ENCODE measurements around the gene NPLOC4.

NPLOC4 gene

DNA sequence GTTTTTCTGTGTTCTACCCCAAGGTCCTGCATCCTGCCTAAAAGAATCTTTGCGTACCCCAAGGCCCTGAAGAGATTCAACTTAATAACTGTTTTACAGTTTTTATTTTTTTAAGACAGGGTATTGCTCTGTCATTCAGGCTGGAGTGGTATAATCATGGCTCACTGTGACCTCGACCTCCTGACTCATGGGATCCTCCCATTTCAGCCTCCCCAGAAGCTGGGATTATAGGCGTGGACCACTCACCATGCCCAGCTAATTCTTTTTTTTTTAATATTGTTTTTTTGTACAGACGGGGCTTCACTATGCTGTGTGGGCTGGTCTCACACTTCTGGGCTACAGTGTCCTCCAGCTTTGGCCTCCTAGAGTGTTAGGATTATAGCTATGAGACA, 75.4 kb downstream of the NPLOC4 start:
- no peak for DNase-seq

DNA sequence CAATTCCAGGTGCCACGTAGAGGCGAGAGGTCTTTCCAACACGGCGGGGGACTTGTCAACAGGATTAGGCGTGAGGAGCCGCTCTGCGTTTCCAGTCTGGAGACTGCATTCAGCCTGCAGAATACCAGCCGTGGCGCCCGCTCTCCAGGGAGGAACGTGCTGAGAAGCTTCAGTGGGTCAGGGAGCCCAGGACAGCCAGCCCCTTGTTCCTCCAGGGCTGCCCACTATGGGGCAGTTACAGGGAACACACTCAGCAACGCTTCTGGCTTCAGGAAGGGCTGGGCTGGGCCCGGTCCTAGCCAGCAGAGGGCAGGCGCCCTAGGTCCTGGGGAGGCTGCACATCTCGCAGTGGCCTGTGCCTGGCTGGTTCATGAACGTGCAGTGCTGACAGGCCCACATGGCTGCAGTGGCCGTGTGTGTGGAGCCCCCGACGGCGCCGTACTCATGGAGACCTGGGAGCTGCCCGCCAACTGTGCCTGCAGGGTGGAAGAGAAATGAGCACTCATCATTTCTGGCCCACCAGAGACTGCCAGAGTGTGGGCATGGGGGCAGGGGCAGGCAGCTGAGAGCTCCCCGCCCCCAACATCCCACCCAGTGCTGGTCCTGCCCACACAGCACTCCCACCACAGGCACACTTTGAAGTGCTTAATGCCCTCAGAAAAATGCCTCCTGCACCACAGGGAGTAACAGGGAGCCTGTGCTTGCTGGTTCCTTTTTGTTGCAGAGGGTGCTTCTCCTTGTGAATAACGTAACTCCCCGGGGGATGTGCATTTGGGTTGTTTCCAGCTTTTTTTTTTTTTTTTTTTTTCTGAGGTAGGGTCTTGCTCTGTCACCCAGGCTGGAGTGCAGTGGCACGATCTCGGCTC, 77.7 kb downstream of the NPLOC4 start:
- DNase-seq = no peak

DNA sequence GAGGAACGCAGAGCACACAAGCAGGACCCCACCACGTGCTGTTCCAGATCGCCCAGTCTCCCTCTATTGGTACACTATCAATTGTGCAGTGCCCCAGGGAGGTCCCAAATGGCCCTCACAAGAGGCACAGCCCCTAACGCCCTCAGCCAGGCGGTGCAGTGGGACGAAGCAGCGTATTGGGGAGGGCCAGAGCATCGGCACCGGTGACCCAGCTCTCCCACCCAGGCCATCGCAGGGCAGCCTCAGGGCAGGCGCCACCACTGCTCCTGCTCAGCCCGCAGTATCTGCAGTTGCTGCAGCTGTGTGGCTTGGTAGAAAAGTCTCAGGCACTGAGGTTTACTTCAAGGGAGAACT, 78.8 kb downstream of the NPLOC4 start:
- DNase-seq = no peak

DNA sequence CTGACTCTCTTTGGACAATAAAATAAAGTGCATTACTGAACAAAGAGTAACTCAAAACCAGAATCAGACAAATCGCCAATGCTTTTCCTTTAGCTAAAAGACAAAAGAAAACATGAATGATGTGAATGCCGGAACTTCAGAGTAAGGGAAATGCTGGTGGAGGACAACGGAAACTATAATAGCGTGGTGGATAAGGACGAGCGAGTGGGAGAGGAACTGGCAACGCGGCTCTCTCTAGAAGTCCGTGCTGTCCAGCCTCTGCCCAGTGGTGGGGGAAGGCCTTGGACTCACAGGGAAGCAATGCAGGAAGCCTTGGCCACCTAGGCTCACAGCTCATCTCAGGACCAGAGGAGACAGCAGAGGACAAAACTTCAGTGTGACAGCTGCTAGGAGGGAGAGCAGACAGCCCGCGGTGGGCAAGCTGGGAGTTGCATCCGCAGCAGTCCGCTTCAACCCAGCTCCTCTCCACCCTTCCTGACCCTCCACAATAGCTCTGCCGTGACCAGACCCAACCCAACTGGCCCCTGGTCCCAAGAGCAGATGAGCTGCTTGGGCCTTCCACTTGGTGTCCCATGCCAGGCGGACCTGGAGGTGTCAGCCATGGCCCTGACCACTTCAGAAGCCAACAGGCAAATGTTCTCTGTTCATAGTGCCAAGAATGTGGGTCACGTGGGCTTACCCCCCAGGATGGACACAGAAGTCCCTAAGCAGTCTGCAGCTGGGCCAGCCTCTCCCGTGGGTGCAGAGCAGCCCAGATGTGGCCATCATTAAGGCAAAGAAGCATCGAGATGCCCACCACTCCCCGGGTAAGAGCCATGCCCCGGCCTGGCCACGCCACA, 79.4 kb downstream of the NPLOC4 start:
- no peak for DNase-seq

DNA sequence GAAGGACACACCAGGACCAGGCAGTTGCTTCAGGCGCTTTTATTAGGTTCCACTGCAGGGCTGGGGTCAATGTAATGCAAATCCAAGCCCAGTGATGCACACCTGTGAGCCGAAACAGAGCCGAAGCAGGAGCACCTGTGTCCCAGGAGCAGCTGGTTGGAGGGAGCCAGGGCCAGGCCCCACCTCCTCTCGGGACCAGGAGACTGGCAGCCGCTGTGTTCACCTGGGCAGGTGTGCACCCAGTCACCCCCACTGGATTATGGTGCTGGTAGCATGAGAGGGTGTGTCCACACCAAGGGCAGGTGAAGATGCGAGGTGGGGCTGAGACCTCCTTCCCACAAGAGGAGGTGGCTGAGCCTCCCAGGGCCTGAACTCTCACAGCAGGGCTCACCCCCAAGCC, 80.0 kb downstream of the NPLOC4 start:
- DNase-seq = no peak

DNA sequence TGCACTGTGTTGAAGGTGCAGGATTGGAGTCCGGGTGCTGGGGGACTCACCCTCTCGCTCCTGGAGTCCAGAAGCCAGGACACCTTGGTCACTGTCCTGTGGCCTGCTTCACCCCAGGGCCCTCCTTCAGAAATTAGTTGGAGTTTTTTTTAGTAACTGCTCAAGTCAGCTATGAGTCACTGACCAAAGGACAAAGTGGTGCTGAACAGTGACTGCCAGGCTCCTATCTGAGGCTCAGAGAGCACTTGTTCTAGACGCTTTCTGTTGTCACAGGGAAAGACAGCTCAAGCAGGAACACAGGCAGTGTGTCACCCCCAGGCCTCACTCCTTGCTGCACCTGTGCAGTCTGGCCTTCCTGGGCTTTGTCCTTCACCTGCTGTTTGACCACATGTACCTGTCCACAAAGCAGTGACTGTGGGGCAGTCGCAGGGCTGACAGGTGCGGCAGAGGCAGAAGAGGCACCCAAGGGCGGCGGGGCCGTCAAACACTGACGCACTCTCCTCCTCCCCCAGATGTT, 80.7 kb downstream of the NPLOC4 start:
- DNase-seq = no peak

DNA sequence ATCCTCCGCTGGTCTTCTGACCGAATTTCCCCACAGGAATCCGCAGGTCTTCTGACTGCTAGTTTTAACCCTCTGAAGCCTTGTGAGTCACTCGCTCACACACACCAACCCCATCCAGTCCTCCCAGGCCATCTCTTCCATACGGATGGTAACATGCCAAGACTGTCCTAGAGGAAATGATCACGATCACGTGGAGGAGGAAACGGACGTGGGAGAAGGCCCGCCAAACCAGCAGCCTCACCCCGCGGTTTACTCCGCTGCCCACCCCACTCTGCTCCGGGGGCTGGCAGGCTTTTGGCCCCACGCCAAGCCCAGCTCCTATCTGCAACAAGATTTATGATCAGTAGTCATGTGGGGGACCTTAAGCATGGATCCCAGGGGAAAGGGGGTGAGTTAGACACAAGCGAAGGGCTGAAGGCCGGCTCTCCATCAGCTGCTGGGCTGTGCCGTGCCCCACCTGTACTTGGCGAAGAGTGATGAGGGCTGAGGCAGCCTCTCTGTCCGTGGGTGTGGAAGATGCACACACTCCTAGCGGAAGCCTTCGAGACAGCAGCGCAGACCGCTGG, 83.2 kb downstream of the NPLOC4 start:
- DNase-seq = peak; percentile 39

DNA sequence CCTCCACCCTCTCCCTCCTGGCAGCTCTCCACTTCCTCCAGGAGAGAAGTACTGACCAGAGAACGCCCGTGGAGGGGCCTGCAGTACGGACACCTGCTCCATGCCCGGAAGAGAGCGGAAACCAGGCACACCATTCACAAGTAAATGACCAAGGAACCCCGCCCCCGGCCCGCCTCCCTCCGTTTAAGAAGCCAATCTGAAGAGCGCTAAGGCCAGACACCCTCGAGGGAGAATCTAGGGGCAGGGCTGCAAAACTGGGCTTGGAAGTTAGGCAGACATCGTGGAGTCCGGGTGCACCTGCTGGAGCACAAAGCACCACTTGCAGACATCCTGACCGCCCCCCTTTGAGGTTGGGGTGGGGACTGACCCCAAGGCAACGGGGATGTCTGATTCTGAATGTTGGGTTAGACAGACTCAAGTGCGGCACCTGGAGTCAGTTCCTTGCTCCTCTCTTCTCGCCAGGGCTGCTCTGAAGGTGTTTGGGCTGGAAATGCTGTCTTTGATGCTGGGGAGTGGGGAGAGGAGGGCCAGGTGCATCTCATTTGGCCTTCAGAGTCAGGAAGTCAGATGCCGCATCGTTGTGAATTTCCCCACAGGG, 83.8 kb downstream of the NPLOC4 start:
- DNase-seq = peak; percentile 84

DNA sequence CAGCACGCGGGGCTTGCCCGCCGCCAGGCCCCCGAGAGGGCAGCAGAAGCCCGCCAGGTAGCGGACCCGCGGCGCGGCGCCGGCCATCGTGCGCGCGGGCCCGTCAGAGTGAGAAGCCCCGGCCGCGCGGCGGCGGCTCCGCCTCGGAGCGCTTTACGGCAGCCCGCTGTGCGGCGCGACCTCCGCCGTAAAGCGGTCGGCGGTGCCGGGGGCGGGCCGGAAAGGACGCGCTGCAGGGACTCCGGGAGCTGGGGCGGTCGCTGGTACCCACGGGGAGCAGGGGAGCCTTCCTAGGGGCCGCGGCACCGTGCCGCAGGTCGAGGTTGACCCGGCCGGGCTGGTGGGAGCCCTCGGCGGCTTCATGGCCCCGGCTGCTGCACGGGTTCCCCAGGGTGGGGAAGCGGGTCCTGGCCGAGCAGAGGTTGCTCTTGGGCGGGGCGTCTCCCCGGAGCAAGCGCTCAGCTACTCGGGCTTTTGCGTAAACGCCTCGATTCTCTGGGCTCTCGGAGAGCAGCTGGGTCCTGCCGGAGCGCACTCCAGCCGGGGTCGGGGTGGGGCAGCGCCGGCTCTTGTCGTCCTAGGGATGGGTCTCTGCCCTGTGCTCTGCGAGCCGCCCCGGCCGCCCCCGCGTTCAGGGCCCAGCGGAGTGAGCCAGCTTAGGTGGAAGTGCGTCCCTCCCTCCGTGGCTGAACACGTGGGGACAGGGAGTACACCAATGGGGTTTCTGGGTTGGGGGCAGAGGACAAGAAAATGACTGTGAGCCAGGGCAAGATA, 84.5 kb downstream of the NPLOC4 start, which contains the start of gene FAAP100:
Gene FAAP100, minus strand, starts transcription at position 110 of the 774 bp plus-strand sequence. Its CDS starts 23 bp downstream, at position 87.
- DNase-seq = peak; percentile 18

DNA sequence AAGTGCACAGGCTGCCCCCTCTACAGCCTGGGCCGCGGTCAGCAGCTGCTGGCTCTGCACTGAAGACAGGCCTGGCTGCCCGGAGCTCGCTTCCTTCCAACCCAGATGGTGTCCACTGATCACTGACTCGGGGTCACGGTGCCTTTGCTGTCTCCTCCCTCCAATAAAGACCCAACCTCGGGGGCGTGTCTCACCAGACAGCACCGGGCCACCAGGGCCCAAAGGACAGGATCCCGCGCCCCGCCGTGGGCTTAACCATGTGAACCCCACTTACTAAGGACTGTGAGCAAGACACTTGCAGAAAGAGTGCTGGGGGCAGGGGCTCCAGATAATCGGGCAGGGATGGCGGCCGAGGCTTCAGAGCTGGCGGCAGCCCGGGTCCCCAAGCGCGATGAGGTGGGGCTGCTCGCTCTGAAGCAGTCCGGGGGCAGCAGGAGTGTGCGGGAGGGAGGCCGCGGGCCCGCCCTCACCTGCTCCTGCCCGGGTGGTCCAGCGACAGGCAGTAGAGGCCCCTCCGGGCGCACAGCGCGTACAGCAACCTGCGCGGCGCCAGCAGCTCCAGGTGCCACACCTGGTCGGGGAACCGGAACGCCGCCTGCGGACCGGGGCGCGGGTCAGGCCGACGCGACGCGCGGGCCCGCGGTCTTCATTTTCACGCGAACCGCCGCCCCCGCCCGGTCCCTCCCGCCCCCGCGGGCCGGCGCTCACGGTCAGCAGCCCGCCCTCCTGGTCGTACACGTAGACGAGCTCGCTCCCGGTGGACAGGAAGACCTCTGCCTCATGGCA, 85.3 kb downstream of the NPLOC4 start:
- no peak for DNase-seq

DNA sequence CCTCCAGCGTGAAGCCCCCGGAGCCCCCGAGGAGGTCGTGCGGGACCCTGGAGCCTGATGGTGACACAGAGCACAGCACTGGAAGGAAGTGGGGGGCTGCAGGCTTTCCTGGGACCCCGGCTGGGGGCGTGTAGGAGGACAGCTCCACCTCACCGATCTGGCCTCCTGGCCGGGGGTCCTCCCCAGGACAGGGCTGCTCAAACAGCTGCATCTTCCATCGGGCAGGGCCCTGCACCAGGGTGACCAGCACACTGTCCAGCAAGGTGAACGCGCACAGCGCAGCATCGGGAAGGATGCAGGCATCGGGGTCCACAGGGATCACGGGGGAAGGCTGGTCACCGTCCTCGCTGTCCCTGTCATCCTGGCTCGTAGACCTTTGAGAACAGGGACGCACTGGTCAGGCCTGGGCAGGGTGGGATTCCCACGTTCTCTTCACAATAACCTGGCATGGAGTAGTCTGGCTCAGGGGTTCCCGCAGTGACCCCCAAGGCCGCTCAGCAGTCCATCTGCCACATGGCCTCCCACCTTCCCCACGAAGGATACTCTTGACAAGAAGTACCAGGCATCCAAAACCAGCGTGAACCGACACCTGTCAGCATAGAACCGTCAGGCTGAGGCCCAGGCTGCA, 86.0 kb downstream of the NPLOC4 start:
- DNase-seq = no peak

DNA sequence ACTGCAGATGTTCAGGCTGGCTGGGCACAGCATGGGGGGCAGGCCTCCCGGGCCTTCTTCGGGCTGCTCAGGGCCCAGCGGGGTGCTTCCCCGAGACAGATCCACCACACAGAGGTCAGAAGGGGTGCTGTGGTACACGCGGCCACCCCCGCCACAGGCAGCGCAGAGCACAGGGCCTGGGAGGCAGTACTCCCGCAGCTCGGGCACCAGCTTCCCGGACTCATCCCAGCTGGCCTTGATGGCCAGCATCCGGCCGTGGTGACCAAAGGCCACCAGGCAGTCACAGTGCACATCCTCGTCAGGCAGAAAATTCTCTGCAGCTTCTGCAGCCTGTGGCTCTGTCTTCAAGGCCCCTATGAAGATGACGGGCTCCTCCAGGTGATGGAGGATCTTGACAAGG, 86.6 kb downstream of the NPLOC4 start:
- DNase-seq = no peak

DNA sequence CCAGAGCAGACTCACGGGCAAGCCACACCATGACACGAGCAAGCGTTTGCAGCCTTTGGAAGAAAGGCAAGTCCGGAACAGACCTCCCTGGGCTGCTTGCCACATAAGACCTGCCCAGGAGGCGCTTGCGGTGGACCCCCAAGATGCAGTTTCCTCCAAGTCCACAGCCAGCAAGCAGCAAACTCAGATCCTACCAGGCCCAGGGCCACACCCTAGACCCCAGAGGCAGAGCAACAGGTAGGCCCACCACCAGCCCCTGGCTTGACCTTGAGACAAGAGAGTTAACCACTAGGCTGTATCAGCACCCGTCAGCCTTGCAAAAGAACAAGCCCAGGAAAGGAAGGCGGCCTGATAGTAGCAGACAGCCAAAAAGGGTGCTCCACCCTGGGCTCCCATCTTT, 87.1 kb downstream of the NPLOC4 start:
- DNase-seq = no peak

DNA sequence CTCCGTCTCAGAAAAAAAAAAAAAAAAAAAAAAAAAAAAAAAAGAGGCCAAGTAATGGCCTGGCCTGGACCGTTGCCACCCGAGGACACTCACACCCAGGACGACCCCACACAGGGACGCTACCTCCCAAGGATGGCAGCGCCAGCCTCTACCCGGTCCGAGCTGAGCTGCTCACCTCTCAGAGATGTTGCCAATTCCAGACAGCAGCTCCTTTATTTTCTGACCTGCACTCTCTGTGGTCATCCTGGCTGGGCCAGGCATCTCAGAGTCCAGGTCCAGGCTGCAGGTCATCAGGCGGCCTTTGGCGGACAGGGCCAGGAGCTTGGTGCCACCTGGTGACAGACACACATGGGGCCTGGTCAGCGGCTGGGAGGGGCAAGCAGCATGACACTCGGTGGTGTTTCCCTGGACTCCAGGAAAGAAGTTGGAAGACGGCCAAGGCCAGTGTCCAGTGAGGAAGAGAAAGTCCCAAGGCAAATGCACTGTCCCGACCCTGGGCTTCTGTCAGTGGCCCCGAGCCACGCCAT, 87.8 kb downstream of the NPLOC4 start:
- DNase-seq = no peak

DNA sequence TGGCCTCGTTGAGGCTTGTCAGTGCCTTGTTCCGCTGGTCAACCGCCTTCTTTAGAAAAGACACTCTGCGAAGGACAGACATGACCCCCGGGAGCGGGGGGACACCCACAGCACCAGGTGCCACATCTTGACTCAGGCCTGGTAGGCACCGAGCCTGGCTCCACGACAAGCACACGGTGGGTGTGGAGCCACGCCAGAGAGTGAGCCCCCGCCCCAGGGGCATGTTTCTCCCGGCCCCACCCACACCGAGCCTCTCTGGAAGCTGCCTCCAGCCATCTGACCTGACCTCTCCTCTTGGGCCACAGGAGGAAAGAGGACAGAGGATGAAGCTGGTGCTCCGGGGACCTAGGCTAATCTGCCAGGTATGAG, 89.3 kb downstream of the NPLOC4 start:
- DNase-seq = no peak

DNA sequence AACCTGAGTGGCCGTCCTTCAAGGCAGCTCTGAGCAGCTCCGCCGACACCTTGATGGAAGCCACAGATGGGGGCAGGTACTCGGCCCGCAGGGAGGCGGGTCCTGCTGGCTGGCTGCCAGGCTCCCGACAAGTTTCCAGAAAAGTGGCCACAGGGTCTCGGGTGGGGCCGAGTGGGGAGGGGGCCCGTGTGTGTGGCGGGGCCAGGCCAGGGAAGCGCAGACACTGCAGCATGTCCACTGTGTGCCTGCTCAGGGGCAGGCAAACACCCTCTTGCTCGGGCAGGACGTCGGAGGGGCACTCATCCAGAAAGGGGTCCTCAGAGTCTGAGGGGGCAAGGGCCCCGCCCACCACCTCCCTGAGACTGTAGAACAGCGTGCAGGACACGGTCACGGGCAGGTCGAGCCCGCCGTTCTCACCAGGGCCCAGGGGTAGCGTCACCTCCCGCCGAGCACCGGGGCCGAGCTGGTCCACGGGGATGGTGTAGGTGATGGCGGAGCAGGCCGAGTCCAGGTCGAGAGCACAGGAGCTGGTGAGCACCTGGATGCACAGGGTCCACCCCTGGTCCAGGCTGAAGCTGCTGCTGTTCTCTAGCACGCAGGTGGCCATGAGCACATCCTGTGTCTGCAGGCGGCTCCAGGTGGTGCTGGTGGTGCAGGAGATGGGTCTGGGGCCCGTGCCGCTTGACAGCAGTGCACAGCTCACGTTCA, 89.9 kb downstream of the NPLOC4 start:
- DNase-seq = no peak

DNA sequence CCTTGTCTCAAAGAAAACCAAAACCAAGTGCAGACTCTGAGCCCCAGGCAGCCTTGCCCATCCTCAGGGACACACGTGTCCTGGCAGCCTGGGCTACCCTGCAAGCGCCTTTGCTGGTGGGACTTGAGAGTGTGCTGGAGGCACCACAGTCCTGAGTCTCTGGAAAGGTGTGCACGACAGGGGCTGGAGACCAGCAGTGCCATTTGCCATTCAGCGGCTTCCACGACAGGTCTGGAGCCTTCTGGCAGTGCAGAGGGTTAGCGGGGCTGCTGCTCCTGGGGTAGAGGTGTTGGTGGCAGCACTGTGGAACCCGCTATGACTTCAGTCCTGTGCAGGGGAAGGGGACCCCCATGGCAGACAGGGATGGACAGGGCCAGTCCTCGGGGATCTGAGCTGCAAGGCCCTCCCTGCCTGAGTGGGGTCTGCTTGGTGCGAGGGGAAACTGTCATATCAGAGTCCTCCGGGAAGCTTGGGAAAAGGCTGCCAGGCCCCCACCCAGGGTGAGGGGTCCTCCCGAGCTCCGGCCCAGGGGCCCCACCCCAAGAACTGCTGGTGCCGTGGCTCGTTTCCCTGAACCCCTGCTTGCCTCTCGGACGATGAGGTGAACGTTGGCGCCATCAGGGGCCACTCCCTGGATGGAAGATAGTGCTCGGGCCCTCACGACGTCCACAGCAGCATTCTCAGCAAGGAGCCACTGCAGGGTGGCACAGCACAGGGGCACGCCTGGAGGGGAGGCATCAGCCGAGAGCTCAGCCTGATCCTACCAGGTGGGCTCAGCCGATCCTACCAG, 91.6 kb downstream of the NPLOC4 start:
- no peak for DNase-seq

DNA sequence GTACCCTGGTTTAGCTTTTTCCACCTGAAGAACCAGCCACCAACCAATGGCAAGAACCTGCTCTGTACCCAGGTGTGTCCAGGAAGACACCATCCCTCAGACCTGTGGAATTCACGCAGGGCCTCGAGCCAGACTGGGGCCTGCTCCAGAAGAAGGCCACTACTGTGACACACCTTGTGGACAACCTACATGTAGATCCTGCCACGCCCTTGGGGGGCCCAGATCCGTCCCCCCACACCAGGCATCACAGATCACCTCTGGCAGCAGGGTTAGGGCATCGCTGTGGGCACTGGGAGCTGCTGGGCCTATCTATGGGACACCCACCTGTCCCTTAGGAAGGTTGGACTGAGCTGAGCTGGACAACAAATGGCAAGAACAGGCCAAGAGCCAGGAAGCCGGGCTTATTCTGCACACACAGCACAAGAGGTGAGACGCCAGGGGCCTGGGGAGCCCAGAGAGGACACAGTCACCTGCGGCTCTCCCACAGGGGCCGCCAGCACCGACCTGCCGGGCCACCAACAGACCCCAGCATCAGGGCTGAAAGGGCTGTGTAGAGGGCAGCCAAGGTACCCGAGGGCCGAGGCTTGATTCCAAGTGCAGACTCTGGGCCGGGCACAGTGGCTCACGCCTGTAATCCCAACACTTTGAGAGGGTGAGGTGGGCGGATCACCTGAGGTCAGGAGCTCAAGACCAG, 92.5 kb downstream of the NPLOC4 start:
- no peak for DNase-seq

DNA sequence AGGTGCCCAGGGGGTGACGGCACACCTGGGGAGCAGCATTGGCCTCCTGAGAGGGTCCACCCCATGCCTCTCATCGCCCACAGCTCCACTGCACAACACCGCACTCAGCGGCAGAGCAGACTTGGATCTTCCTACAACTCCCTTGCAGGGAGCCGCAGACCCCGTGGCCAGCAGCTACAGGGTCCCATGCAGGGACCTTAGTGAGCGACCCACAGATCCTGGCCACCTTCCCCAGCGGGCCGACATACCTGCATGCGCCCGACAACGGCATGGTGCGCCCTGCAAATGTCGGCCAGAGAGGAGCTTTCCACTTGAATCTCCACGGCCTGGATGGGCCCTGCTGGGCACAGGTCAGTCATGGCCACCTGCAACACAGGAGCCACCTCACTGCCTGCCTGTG, 93.2 kb downstream of the NPLOC4 start:
- DNase-seq = no peak
